ENCODE results near the gene TYRO3. TPM values are rescaled to one million over a fixed set of nuclear protein-coding genes. Genes with fewer than 3 reads are reported as not detected.
"Not testable (repeated sequence)": the region's sequence is repeated elsewhere in the genome, so short reads cannot be mapped to it uniquely, and the experiment has no call there.

Gene TYRO3
- total RNA-seq, 1 experiment from 2014 or later: 8.7 TPM

GRCh38 chr15:41573396-41573795, 14.4 kb downstream of the TYRO3 start:
- no peak for DNase-seq (ENCODE audit: low read depth)

DNA sequence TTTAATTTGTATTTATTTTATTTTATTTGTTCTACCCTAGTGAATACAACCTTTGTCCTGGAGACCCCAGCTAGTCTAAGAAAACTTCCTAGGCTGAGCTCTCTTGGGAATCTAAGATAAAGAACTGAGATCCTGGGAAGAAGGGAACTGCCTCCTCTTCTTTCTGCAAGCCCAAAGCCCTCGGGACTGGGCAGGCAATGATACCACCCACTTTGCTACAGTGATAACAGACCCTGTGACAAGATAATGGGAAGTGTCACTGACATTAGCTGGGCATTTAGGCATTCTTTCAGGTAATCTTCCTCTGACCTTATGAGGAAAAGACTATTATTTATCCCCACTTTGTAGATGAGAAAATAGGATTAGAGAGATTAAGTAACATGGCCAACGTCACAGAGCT, 15.1 kb downstream of the TYRO3 start:
- DNase-seq (ENCODE audit: low read depth): no peak

- no peak for DNase-seq (ENCODE audit: low read depth)
Observed at GRCh38 chr15:41575282-41575681, 16.3 kb downstream of the TYRO3 start.

DNA sequence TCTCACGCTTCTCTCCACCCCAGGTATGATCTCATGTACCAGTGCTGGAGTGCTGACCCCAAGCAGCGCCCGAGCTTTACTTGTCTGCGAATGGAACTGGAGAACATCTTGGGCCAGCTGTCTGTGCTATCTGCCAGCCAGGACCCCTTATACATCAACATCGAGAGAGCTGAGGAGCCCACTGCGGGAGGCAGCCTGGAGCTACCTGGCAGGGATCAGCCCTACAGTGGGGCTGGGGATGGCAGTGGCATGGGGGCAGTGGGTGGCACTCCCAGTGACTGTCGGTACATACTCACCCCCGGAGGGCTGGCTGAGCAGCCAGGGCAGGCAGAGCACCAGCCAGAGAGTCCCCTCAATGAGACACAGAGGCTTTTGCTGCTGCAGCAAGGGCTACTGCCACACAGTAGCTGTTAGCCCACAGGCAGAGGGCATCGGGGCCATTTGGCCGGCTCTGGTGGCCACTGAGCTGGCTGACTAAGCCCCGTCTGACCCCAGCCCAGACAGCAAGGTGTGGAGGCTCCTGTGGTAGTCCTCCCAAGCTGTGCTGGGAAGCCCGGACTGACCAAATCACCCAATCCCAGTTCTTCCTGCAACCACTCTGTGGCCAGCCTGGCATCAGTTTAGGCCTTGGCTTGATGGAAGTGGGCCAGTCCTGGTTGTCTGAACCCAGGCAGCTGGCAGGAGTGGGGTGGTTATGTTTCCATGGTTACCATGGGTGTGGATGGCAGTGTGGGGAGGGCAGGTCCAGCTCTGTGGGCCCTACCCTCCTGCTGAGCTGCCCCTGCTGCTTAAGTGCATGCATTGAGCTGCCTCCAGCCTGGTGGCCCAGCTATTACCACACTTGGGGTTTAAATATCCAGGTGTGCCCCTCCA, 19.1 kb downstream of the TYRO3 start:
- DNase-seq (ENCODE audit: low read depth): peak; percentile 50

DNA sequence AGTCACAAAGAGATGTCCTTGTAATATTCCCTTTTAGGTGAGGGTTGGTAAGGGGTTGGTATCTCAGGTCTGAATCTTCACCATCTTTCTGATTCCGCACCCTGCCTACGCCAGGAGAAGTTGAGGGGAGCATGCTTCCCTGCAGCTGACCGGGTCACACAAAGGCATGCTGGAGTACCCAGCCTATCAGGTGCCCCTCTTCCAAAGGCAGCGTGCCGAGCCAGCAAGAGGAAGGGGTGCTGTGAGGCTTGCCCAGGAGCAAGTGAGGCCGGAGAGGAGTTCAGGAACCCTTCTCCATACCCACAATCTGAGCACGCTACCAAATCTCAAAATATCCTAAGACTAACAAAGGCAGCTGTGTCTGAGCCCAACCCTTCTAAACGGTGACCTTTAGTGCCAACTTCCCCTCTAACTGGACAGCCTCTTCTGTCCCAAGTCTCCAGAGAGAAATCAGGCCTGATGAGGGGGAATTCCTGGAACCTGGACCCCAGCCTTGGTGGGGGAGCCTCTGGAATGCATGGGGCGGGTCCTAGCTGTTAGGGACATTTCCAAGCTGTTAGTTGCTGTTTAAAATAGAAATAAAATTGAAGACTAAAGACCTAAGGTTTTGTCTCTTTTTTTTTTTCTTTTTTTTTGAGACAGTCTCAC, 19.8 kb downstream of the TYRO3 start:
- no peak for DNase-seq (ENCODE audit: low read depth)

GRCh38 chr15:41581110-41581509, 22.1 kb downstream of the TYRO3 start:
- DNase-seq (ENCODE audit: low read depth): peak; percentile 25

DNA sequence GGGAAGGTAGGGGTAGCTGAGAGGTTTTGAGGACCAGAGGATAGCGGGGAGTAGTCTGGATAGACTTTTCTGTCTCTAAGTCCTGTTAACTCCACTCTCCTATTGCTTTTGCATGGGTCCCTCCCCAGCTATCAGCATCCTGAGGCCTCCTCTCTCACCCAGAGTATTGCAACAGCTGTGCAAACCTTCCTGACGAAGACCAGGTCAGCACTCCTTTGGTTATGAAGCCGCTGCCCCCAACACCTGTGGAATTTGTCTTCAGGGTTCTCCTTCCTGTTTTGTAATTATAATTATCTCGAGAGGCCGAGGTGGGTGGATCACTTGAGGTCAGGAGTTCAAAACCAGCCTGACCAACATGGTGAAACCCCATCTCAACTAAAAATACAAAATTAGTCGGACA, 24.8 kb downstream of the TYRO3 start:
- DNase-seq (ENCODE audit: low read depth): no peak

DNA sequence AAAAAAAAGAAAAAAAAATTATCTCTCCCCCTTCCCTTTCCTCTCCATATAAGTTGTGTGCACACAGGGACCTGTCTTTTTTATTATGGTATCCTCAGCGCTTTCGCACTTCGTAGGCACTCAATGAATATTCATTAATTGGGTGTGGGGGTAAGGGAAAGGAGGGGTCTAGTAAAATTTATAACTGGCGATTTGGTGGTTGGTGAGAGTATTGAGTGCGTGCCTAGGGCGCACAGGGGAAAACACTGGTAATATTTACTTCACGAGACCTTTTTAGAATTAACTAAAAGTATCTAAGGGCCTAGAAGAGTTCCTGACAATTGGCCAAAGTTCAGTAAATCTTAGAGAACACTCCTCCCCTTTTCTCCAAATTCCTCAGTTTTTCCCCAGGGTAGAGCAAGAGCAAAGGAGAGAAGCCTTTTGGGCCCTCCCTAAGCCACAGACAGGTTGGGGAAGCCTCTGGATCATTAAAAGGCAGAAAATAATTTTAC, 25.7 kb downstream of the TYRO3 start:
- no peak for DNase-seq (ENCODE audit: low read depth)

GRCh38 chr15:41585127-41586047, 26.4 kb downstream of the TYRO3 start:
- peak; percentile 70 for DNase-seq (ENCODE audit: low read depth)

DNA sequence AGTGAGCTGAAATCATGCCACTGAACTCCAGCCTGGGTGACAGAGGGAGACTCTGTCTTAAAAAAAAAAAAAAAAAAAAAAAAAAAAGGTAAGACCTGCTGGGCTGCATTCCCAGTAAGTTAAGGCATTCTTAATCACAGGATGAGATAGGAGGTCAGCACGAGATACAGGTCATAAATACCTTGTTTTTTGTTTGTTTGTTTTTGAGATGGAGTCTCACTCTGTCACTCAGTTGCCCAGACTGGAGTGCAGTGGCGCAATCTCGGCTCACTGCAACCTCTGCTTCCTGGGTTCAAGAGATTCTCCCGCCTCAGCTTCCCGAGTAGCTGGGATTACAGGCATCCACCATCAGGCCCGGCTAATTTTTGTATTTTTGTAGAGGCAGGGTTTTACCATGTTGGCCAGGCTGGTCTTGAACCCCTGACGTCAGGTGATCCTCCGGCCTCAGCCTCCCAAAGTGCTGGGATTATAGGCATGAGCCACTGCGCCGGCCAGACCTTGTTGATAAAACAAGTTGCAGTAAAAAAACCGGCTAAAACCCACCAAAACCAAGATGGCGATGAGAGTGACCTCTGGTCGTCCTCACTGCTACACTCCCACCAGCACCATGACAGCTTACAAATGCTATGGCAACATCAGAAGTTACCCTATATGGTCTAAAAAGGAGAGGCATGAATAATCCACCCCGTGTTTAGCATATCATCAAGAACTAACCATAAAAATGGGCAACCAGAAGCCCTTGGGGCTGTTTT, 27.7 kb downstream of the TYRO3 start:
- not testable (repeated sequence) for DNase-seq (ENCODE audit: low read depth)

GRCh38 chr15:41589018-41589417, 30.0 kb downstream of the TYRO3 start:
- DNase-seq (ENCODE audit: low read depth): not testable (repeated sequence)

DNA sequence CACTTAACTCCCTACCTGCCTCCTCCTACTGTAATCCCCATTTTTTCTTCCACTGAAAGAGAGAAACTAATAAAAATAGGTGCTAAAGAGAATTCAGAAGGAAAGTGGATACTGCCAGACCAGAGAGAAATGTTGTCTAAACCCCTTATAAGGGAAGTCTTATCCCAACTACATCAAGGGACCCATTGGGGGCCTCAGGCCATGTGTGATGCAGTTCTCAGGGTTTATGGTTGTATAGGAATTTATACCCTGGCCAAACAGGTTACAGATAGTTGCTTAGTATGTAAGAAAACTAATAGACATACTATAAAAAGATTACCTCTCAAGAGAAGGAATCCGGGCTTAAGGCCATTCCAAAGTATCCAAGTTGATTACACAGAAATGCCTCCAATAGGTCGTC, 30.6 kb downstream of the TYRO3 start:
- DNase-seq (ENCODE audit: low read depth): not testable (repeated sequence)

- DNase-seq (ENCODE audit: low read depth): not testable (repeated sequence)
Observed at GRCh38 chr15:41591217-41591616, 32.2 kb downstream of the TYRO3 start.

- not testable (repeated sequence) for DNase-seq (ENCODE audit: low read depth)
Observed at GRCh38 chr15:41592718-41593117, 33.7 kb downstream of the TYRO3 start.

DNA sequence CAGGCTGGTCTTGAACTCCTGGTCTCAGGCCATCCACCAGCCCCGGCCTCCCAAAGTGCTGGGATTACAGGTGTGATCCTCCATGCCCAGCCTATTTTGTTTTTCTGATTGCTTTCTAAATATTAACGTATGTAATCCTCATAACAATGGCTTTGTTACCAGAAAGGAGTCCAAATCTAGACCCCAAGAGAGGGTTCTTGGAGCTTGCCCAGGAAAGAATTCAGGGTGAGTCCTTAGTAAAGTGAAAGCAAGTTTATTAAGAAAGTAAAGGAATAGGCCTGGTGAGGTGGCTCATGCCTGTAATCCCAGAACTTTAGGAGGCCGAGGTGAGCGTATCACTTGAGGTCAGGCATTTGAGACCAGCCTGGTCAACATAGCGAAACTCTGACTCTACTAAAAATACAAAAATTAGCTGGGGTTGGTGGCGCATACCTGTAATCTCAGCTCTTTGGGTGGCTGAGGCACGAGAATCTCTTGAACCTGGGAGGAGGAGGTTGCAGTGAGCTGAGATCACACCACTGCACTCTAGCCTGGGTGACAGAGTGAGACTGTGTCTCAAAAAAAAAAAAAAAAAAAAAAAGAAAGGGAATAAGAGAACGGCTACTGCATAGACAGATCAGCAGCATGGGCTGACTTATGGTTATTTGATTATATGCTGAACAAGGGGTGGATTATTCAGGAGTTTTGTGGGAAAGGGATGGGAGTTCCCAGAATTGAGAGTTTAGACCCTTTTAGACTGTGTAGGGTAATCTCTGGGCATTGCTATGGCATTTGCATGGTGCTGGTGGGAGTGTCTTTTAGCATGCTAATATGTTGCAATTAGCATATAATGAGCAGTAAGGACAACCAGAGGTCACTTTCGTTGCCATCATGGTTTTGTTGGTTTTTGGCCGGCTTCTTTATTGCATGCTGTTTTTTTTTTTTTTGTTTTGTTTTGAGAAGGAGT, 36.1 kb downstream of the TYRO3 start:
- DNase-seq (ENCODE audit: low read depth): no peak

- DNase-seq (ENCODE audit: low read depth): no peak
Observed at GRCh38 chr15:41596972-41597371, 38.0 kb downstream of the TYRO3 start.

DNA sequence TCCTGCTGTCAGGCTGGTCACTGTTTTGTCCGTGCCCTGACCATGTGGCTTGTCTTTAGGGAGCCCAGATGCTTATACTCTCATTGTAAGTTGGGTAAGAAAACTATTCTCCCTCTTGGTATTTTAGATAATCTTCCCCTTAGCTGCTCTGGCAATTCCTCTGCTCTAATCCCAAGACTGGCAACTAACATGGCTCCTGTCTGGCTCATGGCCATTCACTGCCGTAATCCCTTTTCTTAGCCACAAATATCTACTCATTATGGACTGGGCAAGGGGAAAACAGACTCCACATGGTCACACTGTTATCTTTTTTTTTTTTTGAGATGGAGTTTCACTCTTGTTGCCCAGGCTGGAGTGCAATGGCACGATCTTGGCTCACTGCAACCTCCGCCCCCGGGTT, 38.8 kb downstream of the TYRO3 start:
- no peak for DNase-seq (ENCODE audit: low read depth)

GRCh38 chr15:41599061-41599460, 40.0 kb downstream of the TYRO3 start:
- DNase-seq (ENCODE audit: low read depth): no peak

DNA sequence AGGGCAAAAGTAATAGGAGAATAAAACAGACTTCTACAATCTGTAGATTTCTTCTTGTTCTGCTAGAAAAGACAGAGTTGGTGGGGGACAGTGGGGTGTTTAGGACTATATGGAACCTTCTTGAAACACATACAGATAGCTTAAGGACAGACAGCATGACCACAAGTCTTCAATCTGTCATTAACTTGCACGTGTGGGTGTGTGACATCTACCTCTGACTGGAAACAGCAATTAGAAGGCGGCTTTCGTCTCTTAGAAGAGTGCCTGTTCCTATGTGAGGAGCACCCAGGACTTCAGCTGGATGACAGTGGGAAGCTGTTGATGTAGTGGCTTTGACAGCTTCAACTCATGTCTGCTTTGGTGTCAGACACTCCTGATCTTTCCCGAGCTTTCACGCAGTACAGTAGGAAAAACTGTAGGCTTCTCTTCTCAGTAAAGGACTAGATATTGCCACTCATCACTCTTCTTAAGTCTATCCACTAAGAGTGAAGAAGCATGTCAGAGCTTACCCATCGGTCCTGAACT, 44.5 kb downstream of the TYRO3 start:
- no peak for DNase-seq (ENCODE audit: low read depth)

Measured in M059J (cell line).